Fibroblast of the aortic adventitia (primary cell): ENCODE data around the gene ATAD2B. TPM values are rescaled to one million over a fixed set of nuclear protein-coding genes. Genes with fewer than 3 reads are reported as not detected.
A peak's percentile ranks its signal among the peaks of the same experiment; 100 is the strongest.

Experiments used
- DNase-seq: peaks from one replicate; pipeline ENCODE4 v3.0.0-alpha.2; 2010; ENCODE audit warnings: low read depth
- H3K4me3 ChIP-seq: 2 replicates; pipeline ENCODE4 v1.5.1; 2011; ENCODE audit warnings: low read depth, mild to moderate bottlenecking, control low read depth, low read length, moderate library complexity
- CTCF ChIP-seq: IDR thresholded peaks from 2 replicates; pipeline ENCODE4 v1.5.1; 2011; ENCODE audit warnings: mild to moderate bottlenecking, low read length, control low read depth, inconsistent platforms; ENCODE audit not compliant: insufficient read depth
- total RNA-seq: library from RNA; depleted of rRNA; stranded (reverse); fragments of >200 nt; gene quantifications from 2 replicates; pipeline ENCODE4 v1.2.3, GENCODE V29; 2012; ENCODE audit warnings: low replicate concordance

The ATAD2B gene
- total RNA-seq, 1 donor = 10.6 TPM

- DNase-seq = peak; percentile 96
- H3K4me3 ChIP-seq = no peak overlapping the region
- TF ChIP-seq CTCF = no peak
Measured at GRCh38 chr2:23757686-23758433, 169.1 kb downstream of the ATAD2B start.

- no peak for DNase-seq
- no peak overlapping the region for H3K4me3 ChIP-seq
- TF ChIP-seq CTCF = no peak
Measured at GRCh38 chr2:23756593-23757292, 170.2 kb downstream of the ATAD2B start.

GRCh38 chr2:23754970-23755369 is 172.0 kb downstream of the ATAD2B start:
- TF ChIP-seq CTCF = no peak
- H3K4me3 ChIP-seq = no peak overlapping the region
- no peak for DNase-seq

- no peak for DNase-seq
Measured at GRCh38 chr2:23753291-23754010, 173.5 kb downstream of the ATAD2B start.

GRCh38 chr2:23751747-23752265 is 175.1 kb downstream of the ATAD2B start:
- H3K4me3 ChIP-seq = no peak overlapping the region
- TF ChIP-seq CTCF = no peak
- DNase-seq = no peak

More at GRCh38 chr2:23753291-23754010, 173.5 kb downstream of the ATAD2B start:
- TF ChIP-seq CTCF = no peak
- H3K4me3 ChIP-seq = no peak overlapping the region

- no peak for TF ChIP-seq CTCF
- no peak overlapping the region for H3K4me3 ChIP-seq
- no peak for DNase-seq
Measured at GRCh38 chr2:23746141-23746863, 180.6 kb downstream of the ATAD2B start.
